ENCODE results near the gene COL27A1.

Gene COL27A1

GRCh38 chr9:114112325-114112724, 43.0 kb upstream of the COL27A1 start:
- DNase-seq (ENCODE audit: low read depth, low spot score): no peak
- no peak for TF ChIP-seq CTCF (IDR thresholded peaks at IDR 0.05; ENCODE audit: insufficient read depth, low read length, missing control alignments)
- ChIA-PET POLR2A (interaction anchor here (0.7 to 0.8 kb wide), 2 partner anchors 10 to 36 kb away, joined by 3 to 4 read pairs; no protein-coding TSS in a partner anchor), CTCF (interaction anchor here (1.6 to 16.2 kb wide), 4 partner anchors 22 to 179 kb away, joined by 4 to 686 read pairs (median 54); partner anchors contain the start of gene COL27A1)
- H3K4me3 ChIP-seq (ENCODE audit: low read depth, low read length): no peak overlapping the region

- TF ChIP-seq CTCF (IDR thresholded peaks at IDR 0.05; ENCODE audit: insufficient read depth, low read length, missing control alignments): no peak
- no peak for DNase-seq (ENCODE audit: low read depth, low spot score)
- no peak overlapping the region for H3K4me3 ChIP-seq (ENCODE audit: low read depth, low read length)
- ChIA-PET POLR2A (interaction anchor here (0.7 kb wide), 1 partner anchor 36 kb away, joined by 3 read pairs; no protein-coding TSS in a partner anchor), CTCF (interaction anchor here (0.9 to 16.2 kb wide), 6 partner anchors 22 to 202 kb away, joined by 3 to 686 read pairs (median 6); partner anchors contain the start of gene COL27A1)
These were observed 42.4 kb upstream of the COL27A1 start for GRCh38 chr9:114112778-114113584.

GRCh38 chr9:114114364-114114763, 41.0 kb upstream of the COL27A1 start:
- CTCF ChIA-PET: interaction anchor here (1.4 to 16.2 kb wide), 5 partner anchors 14 to 177 kb away, joined by 4 to 686 read pairs (median 7); partner anchors contain the start of genes AMBP and COL27A1
- TF ChIP-seq CTCF (IDR thresholded peaks at IDR 0.05; ENCODE audit: insufficient read depth, low read length, missing control alignments): no peak
- no peak for DNase-seq (ENCODE audit: low read depth, low spot score)
- POLR2A ChIA-PET: no interaction called here
- no peak overlapping the region for H3K4me3 ChIP-seq (ENCODE audit: low read depth, low read length)

GRCh38 chr9:114115654-114116125, 39.6 kb upstream of the COL27A1 start:
- CTCF ChIA-PET: interaction anchor here (1.5 to 16.2 kb wide), 4 partner anchors 7 to 176 kb away, joined by 4 to 686 read pairs (median 18); partner anchors contain the start of gene AMBP
- H3K4me3 ChIP-seq (ENCODE audit: low read depth, low read length): no peak overlapping the region
- TF ChIP-seq CTCF (IDR thresholded peaks at IDR 0.05; ENCODE audit: insufficient read depth, low read length, missing control alignments): no peak
- DNase-seq (ENCODE audit: low read depth, low spot score): no peak
- POLR2A ChIA-PET: interaction anchor here (0.5 to 0.9 kb wide), 2 partner anchors 33 to 79 kb away, joined by 3 to 4 read pairs; no protein-coding TSS in a partner anchor

- ChIA-PET POLR2A (interaction anchor here (0.5 to 0.8 kb wide), 2 partner anchors 78 to 187 kb away, joined by 3 read pairs; no protein-coding TSS in a partner anchor), CTCF (interaction anchor here (0.9 to 16.2 kb wide), 4 partner anchors 8 to 175 kb away, joined by 3 to 686 read pairs (median 18); no protein-coding TSS in a partner anchor)
- no peak overlapping the region for H3K4me3 ChIP-seq (ENCODE audit: low read depth, low read length)
- no peak for DNase-seq (ENCODE audit: low read depth, low spot score)
- TF ChIP-seq CTCF (IDR thresholded peaks at IDR 0.05; ENCODE audit: insufficient read depth, low read length, missing control alignments): no peak
These were observed 39.1 kb upstream of the COL27A1 start for GRCh38 chr9:114116126-114116747.
